Measurements from ENCODE around the gene TBX2. TPM values are rescaled to one million over a fixed set of nuclear protein-coding genes. Genes with fewer than 3 reads are reported as not detected.
A peak's percentile ranks its signal among the peaks of the same experiment; 100 is the strongest.

Gene TBX2
- total and polyA plus RNA-seq, 2 of the 4 experiments (the other 2 are of a cell fraction): 20.1 to 64.1 TPM

- WGBS, 2 experiments (ENCODE audit: extremely low coverage in 2 of 2, insufficient read length in 1 of 2): 1% methylated on average over 12 of the region's 55 CpGs; no CpG with 5 or more reads in 1 of the 2 experiments
- Histone ChIP-seq H3K4me3 (ENCODE audit: insufficient read depth, low read depth, low read length) (peak overlapping the region; percentile 98), H3K4me1 (ENCODE audit: control insufficient read depth, insufficient read depth, low read length) (peaks cover 23% of the 10 kb centered on the region), H2BK120ac (ENCODE audit: low read depth, low read length) (peak overlapping the region; percentile 69), H2AK5ac (ENCODE audit: low read depth, low read length) (peak overlapping the region; percentile 87), H3K23ac (ENCODE audit: low read depth, low read length) (peak overlapping the region; percentile 94), H4K5ac (ENCODE audit: low read depth, low read length) (peak overlapping the region; percentile 72), H4K91ac (ENCODE audit: insufficient read depth, low read depth, low read length) (peak overlapping the region; percentile 85), H3K4me2 (ENCODE audit: low read depth, low read length) (peak overlapping the region; percentile 83), H3K79me1 (ENCODE audit: low read depth in 1 of 2, low read length in 2 of 2) (no peaks in the 10 kb centered on the region), H3K18ac (ENCODE audit: low read depth, low read length) (peak overlapping the region; percentile 88), H3K27ac (ENCODE audit: insufficient read depth, low read length) (peak overlapping the region; percentile 100), H2BK5ac (ENCODE audit: low read depth, low read length, poor library complexity, severe bottlenecking) (peak overlapping the region; percentile 91), H2AFZ (replicated peaks; ENCODE audit: low read length, poor library complexity) (peak overlapping the region; percentile 54), H2AK9ac (replicated peaks; ENCODE audit: low read depth, low read length, poor library complexity) (peak overlapping the region; percentile 93), H3K9ac (ENCODE audit: low read depth, low read length) (peak overlapping the region; percentile 100), H3K56ac (ENCODE audit: extremely low read depth, insufficient read depth, low read length) (peak overlapping the region; percentile 95), H3K36me3 (ENCODE audit: control insufficient read depth, insufficient read depth, low read length) (peaks cover 71% of the 10 kb centered on the region), H3K4ac (ENCODE audit: low read depth, low read length) (peak overlapping the region; percentile 91), H3K9me3 (ENCODE audit: control insufficient read depth, insufficient read depth, low read length) (no peaks in the 10 kb centered on the region), H2BK15ac (ENCODE audit: low read depth, low read length) (peak overlapping the region; percentile 47; the same call in 1 of the 3 replicates), H3K27me3 (ENCODE audit: control insufficient read depth, insufficient read depth, low read length) (no peaks in the 10 kb centered on the region), H4K20me1 (ENCODE audit: insufficient read depth, low read length) (peaks cover 62% of the 10 kb centered on the region), H4K8ac (ENCODE audit: low read depth in 2 of 2, low read length in 2 of 2) (peak overlapping the region; percentile 80 to 89; a peak in 3 of 4 replicates), H3K9me1 (ENCODE audit: insufficient read depth, low read length) (no peaks in the 10 kb centered on the region), H2BK20ac (ENCODE audit: low read depth, low read length) (no peak overlapping the region; the same call in 1 of the 2 replicates), H3K14ac (replicated peaks; ENCODE audit: low read depth, low read length) (peak overlapping the region; percentile 98)
- TF ChIP-seq RFX5 (IDR thresholded peaks at IDR 0.05; ENCODE audit: low read depth, low read length) (no peak), SMC3 (IDR thresholded peaks at IDR 0.05; ENCODE audit: low read depth, low read length) (no peak), MAZ (IDR thresholded peaks at IDR 0.05; ENCODE audit: borderline replicate concordance, low read depth, low read length) (no peak), BHLHE40 (IDR thresholded peaks at IDR 0.05; ENCODE audit: low read depth, low read length) (no peak), FOS (IDR thresholded peaks at IDR 0.05; ENCODE audit: low read depth, low read length) (no peak), USF2 (IDR thresholded peaks at IDR 0.05; ENCODE audit: low read depth, low read length) (no peak), MXI1 (IDR thresholded peaks at IDR 0.05; ENCODE audit: borderline replicate concordance, low read depth, low read length) (no peak), RAD21 (IDR thresholded peaks at IDR 0.05; ENCODE audit: low read length) (no peak), RCOR1 (IDR thresholded peaks at IDR 0.05; ENCODE audit: insufficient replicate concordance, low read length) (no peak), ELK1 (IDR thresholded peaks at IDR 0.05; ENCODE audit: borderline replicate concordance, low read depth, low read length) (no peak)
- in situ Hi-C loops (cut with MboI; ENCODE audit: low sequenced_read_pairs): no loop called here
- peak; percentile 66 for DNase-seq
- no peak for ATAC-seq (ENCODE audit: low read depth)
- ChIA-PET CTCF (interaction anchor here (0.5 to 0.8 kb wide), 4 partner anchors 9 to 411 kb away, joined by 3 to 8 read pairs (median 3); no protein-coding TSS in a partner anchor), POLR2A (ENCODE audit: unreplicated experiment) (interaction anchor here (0.6 to 0.7 kb wide), 5 partner anchors 93 to 401 kb away, joined by 3 to 5 read pairs (median 4); no protein-coding TSS in a partner anchor)
- dilution Hi-C loops (cut with HindIII; ENCODE audit: low sequenced_read_pairs, unreplicated experiment): no loop called here
- intact Hi-C loops (cut with micrococcal nuclease): loop anchor here (1.0 kb wide), 1 partner anchor 659 kb away; no protein-coding TSS in a partner anchor
- BruUV-seq (replicated peaks): no TSS peak
Measured at GRCh38 chr17:61402978-61403800, 3.5 kb downstream of the TBX2 start.
